NT2/D1 (cell line): ENCODE results near the gene C2CD4B.

Experiments used
- YY1 ChIP-seq: IDR thresholded peaks from 2 replicates; pipeline ENCODE4 v1.6.1; 2011; ENCODE audit not compliant: insufficient read length, insufficient read depth
- ZNF274 ChIP-seq: IDR thresholded peaks from 2 replicates; pipeline ENCODE4 v1.6.1; 2011; ENCODE audit warnings: mild to moderate bottlenecking, low read depth, low read length

- TF ChIP-seq YY1: no peak
- TF ChIP-seq ZNF274: no peak
These were observed 43.6 kb downstream of the C2CD4B start for GRCh38 chr15:62121273-62122015.
